HG03066 (cell line): ENCODE results near the gene CELA2A.
"Not testable (repeated sequence)": the region's sequence is repeated elsewhere in the genome, so short reads cannot be mapped to it uniquely, and the experiment has no call there.

Source experiments
- ATAC-seq: cut with Tn5 transposase; IDR thresholded peaks from one replicate; pipeline ENCODE4 v1.9.1; 2021; ENCODE audit warnings: low read depth; ENCODE audit not compliant: unreplicated experiment

Gene CELA2A

GRCh38 chr1:15442759-15443158 lies 13.8 kb upstream of the CELA2A start:
- ATAC-seq: no peak

GRCh38 chr1:15443281-15443680 lies 13.3 kb upstream of the CELA2A start:
- no peak for ATAC-seq

- no peak for ATAC-seq
These were observed 11.8 kb upstream of the CELA2A start for GRCh38 chr1:15444468-15445389.

- ATAC-seq: no peak
These were observed 11.0 kb upstream of the CELA2A start for GRCh38 chr1:15445390-15446122.

GRCh38 chr1:15446212-15446611 lies 10.3 kb upstream of the CELA2A start:
- ATAC-seq: no peak

- ATAC-seq: no peak
These were observed 7.6 kb upstream of the CELA2A start for GRCh38 chr1:15448877-15449462.

- no peak for ATAC-seq
These were observed 7.0 kb upstream of the CELA2A start for GRCh38 chr1:15449567-15449966.

- no peak for ATAC-seq
These were observed 5.4 kb upstream of the CELA2A start for GRCh38 chr1:15451014-15451722.

- ATAC-seq: no peak
These were observed 4.3 kb upstream of the CELA2A start for GRCh38 chr1:15452216-15452615.

- no peak for ATAC-seq
These were observed 3.5 kb upstream of the CELA2A start for GRCh38 chr1:15452866-15453571.

GRCh38 chr1:15453734-15454133 lies 2.8 kb upstream of the CELA2A start:
- no peak for ATAC-seq

GRCh38 chr1:15454256-15454655 lies 2.3 kb upstream of the CELA2A start:
- no peak for ATAC-seq

- no peak for ATAC-seq
These were observed 1.0 kb upstream of the CELA2A start for GRCh38 chr1:15455522-15455921.

- ATAC-seq: no peak
These were observed 1.1 kb downstream of the CELA2A start for GRCh38 chr1:15457585-15457984.

GRCh38 chr1:15458388-15458787 lies 1.9 kb downstream of the CELA2A start:
- not testable (repeated sequence) for ATAC-seq

GRCh38 chr1:15459771-15460707 lies 3.5 kb downstream of the CELA2A start:
- no peak for ATAC-seq

- ATAC-seq: no peak
These were observed 4.2 kb downstream of the CELA2A start for GRCh38 chr1:15460708-15461095.

GRCh38 chr1:15463064-15463800 lies 6.7 kb downstream of the CELA2A start:
- ATAC-seq: not testable (repeated sequence)
